Measurements from ENCODE around the gene SYNE1. TPM values are rescaled to one million over a fixed set of nuclear protein-coding genes. Genes with fewer than 3 reads are reported as not detected.

Gene SYNE1
- total RNA-seq, 1 donor: 143 TPM

- no peak overlapping the region for H3K4me3 ChIP-seq (ENCODE audit: low read length)
- no peaks in the 10 kb centered on the region for H3K9me3 ChIP-seq (ENCODE audit: low read depth, low read length)
- no peaks in the 10 kb centered on the region for H3K27me3 ChIP-seq (ENCODE audit: insufficient read depth, low read length)
- no peaks in the 10 kb centered on the region for H3K4me1 ChIP-seq (ENCODE audit: insufficient read depth, low read length)
These were observed 38.7 kb downstream of the SYNE1 start for GRCh38 chr6:152598421-152598820.

- Histone ChIP-seq H3K4me1 (ENCODE audit: insufficient read depth, low read length) (no peaks in the 10 kb centered on the region), H3K4me3 (ENCODE audit: low read length) (no peak overlapping the region), H3K9me3 (ENCODE audit: low read depth, low read length) (no peaks in the 10 kb centered on the region), H3K27me3 (ENCODE audit: insufficient read depth, low read length) (no peaks in the 10 kb centered on the region)
These were observed 40.4 kb downstream of the SYNE1 start for GRCh38 chr6:152596726-152597125.

- H3K27me3 ChIP-seq (ENCODE audit: insufficient read depth, low read length): no peaks in the 10 kb centered on the region
- no peak overlapping the region for H3K4me3 ChIP-seq (ENCODE audit: low read length)
- H3K4me1 ChIP-seq (ENCODE audit: insufficient read depth, low read length): no peaks in the 10 kb centered on the region
- no peaks in the 10 kb centered on the region for H3K9me3 ChIP-seq (ENCODE audit: low read depth, low read length)
These were observed 41.7 kb downstream of the SYNE1 start for GRCh38 chr6:152595499-152595898.

- H3K4me1 ChIP-seq (ENCODE audit: insufficient read depth, low read length): no peaks in the 10 kb centered on the region
- no peak overlapping the region for H3K4me3 ChIP-seq (ENCODE audit: low read length)
- no peaks in the 10 kb centered on the region for H3K27me3 ChIP-seq (ENCODE audit: insufficient read depth, low read length)
- H3K9me3 ChIP-seq (ENCODE audit: low read depth, low read length): no peaks in the 10 kb centered on the region
These were observed 42.5 kb downstream of the SYNE1 start for GRCh38 chr6:152594701-152595100.

GRCh38 chr6:152588456-152588855, 48.7 kb downstream of the SYNE1 start:
- no peaks in the 10 kb centered on the region for H3K9me3 ChIP-seq (ENCODE audit: low read depth, low read length)
- H3K27me3 ChIP-seq (ENCODE audit: insufficient read depth, low read length): no peaks in the 10 kb centered on the region
- H3K4me3 ChIP-seq (ENCODE audit: low read length): no peak overlapping the region
- peaks cover 25% of the 10 kb centered on the region for H3K4me1 ChIP-seq (ENCODE audit: insufficient read depth, low read length)

- Histone ChIP-seq H3K4me3 (ENCODE audit: low read length) (no peak overlapping the region), H3K4me1 (ENCODE audit: insufficient read depth, low read length) (peaks cover 25% of the 10 kb centered on the region), H3K27me3 (ENCODE audit: insufficient read depth, low read length) (no peaks in the 10 kb centered on the region), H3K9me3 (ENCODE audit: low read depth, low read length) (no peaks in the 10 kb centered on the region)
These were observed 49.7 kb downstream of the SYNE1 start for GRCh38 chr6:152587473-152587872.

GRCh38 chr6:152585236-152585635, 51.9 kb downstream of the SYNE1 start:
- Histone ChIP-seq H3K27me3 (ENCODE audit: insufficient read depth, low read length) (no peaks in the 10 kb centered on the region), H3K4me1 (ENCODE audit: insufficient read depth, low read length) (peaks cover 25% of the 10 kb centered on the region), H3K9me3 (ENCODE audit: low read depth, low read length) (no peaks in the 10 kb centered on the region), H3K4me3 (ENCODE audit: low read length) (no peak overlapping the region)

GRCh38 chr6:152583888-152584287, 53.3 kb downstream of the SYNE1 start:
- Histone ChIP-seq H3K4me3 (ENCODE audit: low read length) (no peak overlapping the region), H3K4me1 (ENCODE audit: insufficient read depth, low read length) (peaks cover 23% of the 10 kb centered on the region), H3K9me3 (ENCODE audit: low read depth, low read length) (no peaks in the 10 kb centered on the region), H3K27me3 (ENCODE audit: insufficient read depth, low read length) (no peaks in the 10 kb centered on the region)

- H3K4me3 ChIP-seq (ENCODE audit: low read length): no peak overlapping the region
- H3K27me3 ChIP-seq (ENCODE audit: insufficient read depth, low read length): no peaks in the 10 kb centered on the region
- H3K9me3 ChIP-seq (ENCODE audit: low read depth, low read length): no peaks in the 10 kb centered on the region
- H3K4me1 ChIP-seq (ENCODE audit: insufficient read depth, low read length): peaks cover 19% of the 10 kb centered on the region
These were observed 60.6 kb downstream of the SYNE1 start for GRCh38 chr6:152576525-152576924.

- Histone ChIP-seq H3K4me3 (ENCODE audit: low read length) (no peak overlapping the region), H3K4me1 (ENCODE audit: insufficient read depth, low read length) (peaks cover 28% of the 10 kb centered on the region), H3K27me3 (ENCODE audit: insufficient read depth, low read length) (no peaks in the 10 kb centered on the region), H3K9me3 (ENCODE audit: low read depth, low read length) (no peaks in the 10 kb centered on the region)
These were observed 61.5 kb downstream of the SYNE1 start for GRCh38 chr6:152575621-152576150.

- Histone ChIP-seq H3K27me3 (ENCODE audit: insufficient read depth, low read length) (no peaks in the 10 kb centered on the region), H3K9me3 (ENCODE audit: low read depth, low read length) (no peaks in the 10 kb centered on the region), H3K4me3 (ENCODE audit: low read length) (no peak overlapping the region), H3K4me1 (ENCODE audit: insufficient read depth, low read length) (peaks cover 28% of the 10 kb centered on the region)
These were observed 62.0 kb downstream of the SYNE1 start for GRCh38 chr6:152575161-152575560.

GRCh38 chr6:152573762-152574161, 63.4 kb downstream of the SYNE1 start:
- Histone ChIP-seq H3K9me3 (ENCODE audit: low read depth, low read length) (no peaks in the 10 kb centered on the region), H3K4me1 (ENCODE audit: insufficient read depth, low read length) (peaks cover 28% of the 10 kb centered on the region), H3K27me3 (ENCODE audit: insufficient read depth, low read length) (no peaks in the 10 kb centered on the region), H3K4me3 (ENCODE audit: low read length) (no peak overlapping the region)

- Histone ChIP-seq H3K4me1 (ENCODE audit: insufficient read depth, low read length) (peaks cover 28% of the 10 kb centered on the region), H3K9me3 (ENCODE audit: low read depth, low read length) (no peaks in the 10 kb centered on the region), H3K27me3 (ENCODE audit: insufficient read depth, low read length) (no peaks in the 10 kb centered on the region), H3K4me3 (ENCODE audit: low read length) (no peak overlapping the region)
These were observed 64.6 kb downstream of the SYNE1 start for GRCh38 chr6:152572338-152573088.

- H3K4me1 ChIP-seq (ENCODE audit: insufficient read depth, low read length): peaks cover 28% of the 10 kb centered on the region
- H3K27me3 ChIP-seq (ENCODE audit: insufficient read depth, low read length): no peaks in the 10 kb centered on the region
- H3K9me3 ChIP-seq (ENCODE audit: low read depth, low read length): no peaks in the 10 kb centered on the region
- H3K4me3 ChIP-seq (ENCODE audit: low read length): no peak overlapping the region
These were observed 65.2 kb downstream of the SYNE1 start for GRCh38 chr6:152571943-152572337.

- no peaks in the 10 kb centered on the region for H3K9me3 ChIP-seq (ENCODE audit: low read depth, low read length)
- H3K27me3 ChIP-seq (ENCODE audit: insufficient read depth, low read length): no peaks in the 10 kb centered on the region
- peaks cover 21% of the 10 kb centered on the region for H3K4me1 ChIP-seq (ENCODE audit: insufficient read depth, low read length)
- H3K4me3 ChIP-seq (ENCODE audit: low read length): no peak overlapping the region
These were observed 66.1 kb downstream of the SYNE1 start for GRCh38 chr6:152571089-152571488.

Measured in mononuclear cell (primary cell).